Liver (tissue), 3 donors: Measurements from ENCODE around the gene MFSD6L.

Source experiments
- CTCF ChIP-seq: fragments of 150-350 bp; IDR thresholded peaks from 2 replicates; pipeline ENCODE4 v1.5.1; 2017; ENCODE audit warnings: improper control_type of control experiment, low read depth, low read length; ENCODE audit not compliant: missing input control
- MAX ChIP-seq: IDR thresholded peaks from 2 replicates; pipeline ENCODE4 v1.6.1; 2016; ENCODE audit warnings: antibody characterized with exemption
- SP1 ChIP-seq: IDR thresholded peaks from 2 replicates; pipeline ENCODE4 v1.6.1; 2018; ENCODE audit warnings: antibody characterized with exemption, mild to moderate bottlenecking
- donor health status: healthy.
- donor health status: healthy.

- no peak for TF ChIP-seq CTCF
- no peak for TF ChIP-seq MAX
- TF ChIP-seq SP1 = no peak
Observed at GRCh38 chr17:8749616-8750015, 49.5 kb downstream of the MFSD6L start.
